ENCODE measurements around the gene PGBD2.
"Not testable (repeated sequence)": the region's sequence is repeated elsewhere in the genome, so short reads cannot be mapped to it uniquely, and the experiment has no call there.

Gene PGBD2

GRCh38 chr1:248890549-248891498 lies 15.2 kb upstream of the PGBD2 start:
- no peak for DNase-seq

- DNase-seq, result no peak
Observed at GRCh38 chr1:248891758-248892157, 14.3 kb upstream of the PGBD2 start.

- no peak for DNase-seq
Observed at GRCh38 chr1:248892590-248892989, 13.4 kb upstream of the PGBD2 start.

GRCh38 chr1:248894837-248895236 lies 11.2 kb upstream of the PGBD2 start:
- DNase-seq, result no peak

- no peak for DNase-seq
Observed at GRCh38 chr1:248897412-248898337, 8.4 kb upstream of the PGBD2 start.

GRCh38 chr1:248900637-248901036 lies 5.4 kb upstream of the PGBD2 start:
- no peak for DNase-seq

- no peak for DNase-seq
Observed at GRCh38 chr1:248901578-248901977, 4.5 kb upstream of the PGBD2 start.

GRCh38 chr1:248904437-248905216 lies 1.4 kb upstream of the PGBD2 start:
- no peak for DNase-seq

- DNase-seq, result no peak
Observed at GRCh38 chr1:248905662-248906008, 400 bp upstream of the PGBD2 start.

GRCh38 chr1:248906753-248907661 lies 972 bp downstream of the PGBD2 start:
- DNase-seq, result no peak

- no peak for DNase-seq
Observed at GRCh38 chr1:248910761-248911160, 4.7 kb downstream of the PGBD2 start.

GRCh38 chr1:248913933-248914332 lies 7.9 kb downstream of the PGBD2 start:
- DNase-seq, result no peak

GRCh38 chr1:248914796-248915381 lies 8.9 kb downstream of the PGBD2 start:
- DNase-seq, result no peak

GRCh38 chr1:248918131-248918530 lies 12.1 kb downstream of the PGBD2 start:
- no peak for DNase-seq

- no peak for DNase-seq
Observed at GRCh38 chr1:248923352-248924338, 17.6 kb downstream of the PGBD2 start.

GRCh38 chr1:248924696-248925532 lies 18.9 kb downstream of the PGBD2 start:
- DNase-seq, result peak; percentile 46

- not testable (repeated sequence) for DNase-seq
Observed at GRCh38 chr1:248925859-248926258, 19.8 kb downstream of the PGBD2 start.

- no peak for DNase-seq
Observed at GRCh38 chr1:248926401-248927182, 20.6 kb downstream of the PGBD2 start.
